ENCODE results near the gene MED16.

Gene MED16

DNA sequence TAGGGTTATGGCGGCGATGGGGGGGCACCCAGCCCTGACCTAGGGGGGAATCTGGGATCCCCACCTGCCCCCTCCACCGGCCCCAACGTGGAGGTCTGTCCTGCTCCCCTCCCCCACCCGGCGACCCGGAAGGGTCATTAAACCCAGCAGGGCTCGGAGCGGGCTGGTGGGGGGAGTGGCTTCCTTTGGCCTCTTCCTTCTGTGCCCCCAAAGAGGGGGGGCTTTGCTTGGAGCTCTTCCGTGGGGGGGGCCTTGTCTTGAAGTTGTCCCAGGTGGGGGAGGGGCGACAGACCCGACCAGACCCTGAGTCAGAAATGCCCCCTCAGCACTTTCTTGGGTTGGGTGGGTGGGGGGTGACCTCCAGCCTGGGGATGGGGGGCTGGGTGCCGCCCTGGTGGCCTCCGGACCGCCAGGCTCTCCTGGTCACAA, 34.4 kb upstream of the MED16 start:
- TF ChIP-seq, protein P1, sequence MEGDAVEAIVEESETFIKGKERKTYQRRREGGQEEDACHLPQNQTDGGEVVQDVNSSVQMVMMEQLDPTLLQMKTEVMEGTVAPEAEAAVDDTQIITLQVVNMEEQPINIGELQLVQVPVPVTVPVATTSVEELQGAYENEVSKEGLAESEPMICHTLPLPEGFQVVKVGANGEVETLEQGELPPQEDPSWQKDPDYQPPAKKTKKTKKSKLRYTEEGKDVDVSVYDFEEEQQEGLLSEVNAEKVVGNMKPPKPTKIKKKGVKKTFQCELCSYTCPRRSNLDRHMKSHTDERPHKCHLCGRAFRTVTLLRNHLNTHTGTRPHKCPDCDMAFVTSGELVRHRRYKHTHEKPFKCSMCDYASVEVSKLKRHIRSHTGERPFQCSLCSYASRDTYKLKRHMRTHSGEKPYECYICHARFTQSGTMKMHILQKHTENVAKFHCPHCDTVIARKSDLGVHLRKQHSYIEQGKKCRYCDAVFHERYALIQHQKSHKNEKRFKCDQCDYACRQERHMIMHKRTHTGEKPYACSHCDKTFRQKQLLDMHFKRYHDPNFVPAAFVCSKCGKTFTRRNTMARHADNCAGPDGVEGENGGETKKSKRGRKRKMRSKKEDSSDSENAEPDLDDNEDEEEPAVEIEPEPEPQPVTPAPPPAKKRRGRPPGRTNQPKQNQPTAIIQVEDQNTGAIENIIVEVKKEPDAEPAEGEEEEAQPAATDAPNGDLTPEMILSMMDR (IDR thresholded peaks at IDR 0.05) = no peak
- H3K4me3 ChIP-seq = peak overlapping the region; percentile 78
- DNase-seq (ENCODE audit: low spot score) = no peak
- peak overlapping the region; percentile 7 to 70 for H3K27ac ChIP-seq

DNA sequence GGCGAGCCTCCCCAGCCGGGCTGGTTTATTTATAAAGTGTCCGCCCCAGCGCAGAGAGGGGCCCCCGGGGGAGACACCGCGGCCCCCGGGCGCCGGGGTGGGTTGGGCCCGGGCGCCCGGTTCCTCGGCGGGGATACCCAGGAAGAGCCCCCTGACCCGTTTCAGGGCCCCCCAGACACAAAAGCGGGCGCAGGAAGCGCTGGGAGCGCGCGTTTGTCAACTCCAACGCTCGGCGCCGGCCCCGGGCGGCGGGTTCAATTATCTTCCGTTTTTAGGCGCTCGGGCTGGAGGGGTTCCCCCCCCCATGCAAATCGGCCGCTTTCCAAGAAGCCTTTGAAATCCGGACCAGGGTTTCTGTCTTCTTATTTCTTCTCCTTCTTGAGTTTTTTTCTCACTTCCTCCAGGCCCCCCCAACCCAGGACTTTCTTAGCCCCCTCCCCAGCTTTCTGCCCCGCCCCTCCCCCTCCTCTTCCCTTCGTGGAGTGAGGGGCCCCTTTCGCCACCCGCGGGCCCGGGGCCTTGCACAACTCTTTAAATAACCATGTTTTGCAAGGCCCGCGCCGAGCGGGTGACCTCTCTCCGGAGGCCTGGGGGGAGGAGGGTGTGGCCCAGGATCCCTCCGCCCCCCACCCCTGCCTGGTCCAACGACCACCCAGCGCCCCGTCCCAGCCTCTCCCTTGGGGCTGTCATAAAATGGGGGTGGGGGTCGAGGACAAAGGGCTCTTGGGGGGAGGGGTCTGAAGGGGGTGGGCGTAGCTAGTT, 33.8 kb upstream of the MED16 start:
- Histone ChIP-seq H3K27ac (peak overlapping the region; percentile 25 to 70), H3K4me3 (peak overlapping the region; percentile 78)
- TF ChIP-seq, protein P1 (IDR thresholded peaks at IDR 0.05) = no peak
- DNase-seq (ENCODE audit: low spot score) = no peak

DNA sequence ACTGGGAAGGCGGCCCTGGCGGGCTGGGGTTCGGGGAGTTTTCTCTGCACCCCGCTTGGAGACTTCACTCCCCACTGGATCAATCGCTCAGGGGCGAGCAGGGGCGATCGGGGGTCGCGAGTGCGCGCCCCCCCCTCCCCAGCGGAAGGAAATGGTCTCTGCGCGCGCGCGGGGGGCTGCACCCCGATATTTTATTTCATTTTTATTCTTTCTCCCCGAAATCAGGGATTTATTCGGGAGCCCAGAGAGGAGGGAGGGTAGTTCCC, 33.3 kb upstream of the MED16 start:
- TF ChIP-seq, protein P1 (IDR thresholded peaks at IDR 0.05) = no peak
- Histone ChIP-seq H3K27ac (peak overlapping the region; percentile 25 to 70), H3K4me3 (peak overlapping the region; percentile 78)
- DNase-seq (ENCODE audit: low spot score) = no peak

DNA sequence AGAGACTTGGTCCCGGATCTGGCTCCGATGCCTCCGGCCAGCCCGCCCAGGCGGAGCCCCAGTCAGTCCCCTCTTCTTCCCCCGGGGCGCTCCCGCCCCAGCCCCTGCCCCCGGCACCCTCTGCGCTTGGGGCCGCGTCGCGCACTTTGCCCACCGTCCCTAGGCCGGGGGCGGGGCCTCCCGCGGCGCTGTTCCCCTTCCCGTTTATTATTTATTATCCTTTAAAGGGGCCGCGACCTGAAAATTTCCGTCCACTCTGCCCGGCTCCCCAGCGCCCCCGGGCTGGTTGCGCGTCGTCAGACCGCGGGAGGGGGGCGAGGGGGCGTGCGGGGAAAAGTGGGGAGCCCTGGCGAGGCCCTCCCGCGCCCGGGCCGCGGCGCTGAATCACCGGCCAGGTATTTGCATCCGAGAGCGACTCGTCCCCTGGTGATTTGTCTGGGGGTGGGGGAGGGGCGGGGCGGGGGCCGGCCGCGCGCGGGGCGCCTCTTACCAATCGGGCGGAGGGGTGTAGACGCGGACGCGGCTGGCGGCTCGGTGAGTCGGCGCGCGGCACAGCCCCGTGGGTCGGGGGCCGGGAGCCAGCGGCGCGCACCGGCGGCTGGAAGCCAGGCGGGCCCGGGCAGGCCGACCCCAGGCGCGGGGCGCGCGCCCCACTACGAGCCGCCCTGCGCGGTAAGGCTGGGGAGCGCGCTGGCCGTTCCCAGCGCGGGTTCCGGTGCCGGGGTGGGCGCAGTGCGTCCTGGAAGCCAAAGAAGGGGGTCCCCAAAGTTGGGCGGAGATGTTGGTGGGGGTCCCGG, 32.7 kb upstream of the MED16 start, which contains the start of gene ARID3A:
TSS of gene ARID3A (plus strand) at position 510 of the 797 bp plus-strand sequence. CDS start 3,494 bp downstream, outside the sequence.
- H3K4me3 ChIP-seq = peak within 1 kb of the TSS; percentile 78
- DNase-seq (ENCODE audit: low spot score) = peak; percentile 90
- TF ChIP-seq, protein P1 (IDR thresholded peaks at IDR 0.05) = no peak
- H3K27ac ChIP-seq = peak within 1 kb of the TSS; percentile 57 to 70

DNA sequence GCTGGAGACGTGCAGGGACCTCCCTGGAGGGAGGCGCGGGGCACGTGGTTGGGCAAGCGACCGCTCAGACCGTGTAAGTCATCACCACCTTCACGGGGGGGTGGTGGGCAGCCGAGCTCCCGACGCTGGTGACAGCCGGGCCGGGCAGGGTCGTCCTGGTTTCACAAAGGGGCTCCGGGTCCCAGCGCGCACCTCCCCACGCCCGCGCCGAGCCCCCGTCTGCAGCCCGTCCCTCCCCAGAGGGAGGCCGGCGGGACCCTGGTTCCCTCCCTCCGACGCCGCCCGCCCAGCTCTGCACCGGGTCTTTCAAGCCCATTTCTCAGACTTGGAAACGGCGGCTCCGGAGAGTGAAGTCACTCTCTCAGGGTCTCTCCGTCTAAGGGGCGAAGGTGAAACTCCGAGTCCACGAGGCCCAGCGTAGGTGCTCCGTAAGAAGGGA, 32.1 kb upstream of the MED16 start:
- peak overlapping the region; percentile 57 to 70 for H3K27ac ChIP-seq
- H3K4me3 ChIP-seq = peak overlapping the region; percentile 78
- TF ChIP-seq, protein P1 (IDR thresholded peaks at IDR 0.05) = no peak
- DNase-seq (ENCODE audit: low spot score) = no peak

DNA sequence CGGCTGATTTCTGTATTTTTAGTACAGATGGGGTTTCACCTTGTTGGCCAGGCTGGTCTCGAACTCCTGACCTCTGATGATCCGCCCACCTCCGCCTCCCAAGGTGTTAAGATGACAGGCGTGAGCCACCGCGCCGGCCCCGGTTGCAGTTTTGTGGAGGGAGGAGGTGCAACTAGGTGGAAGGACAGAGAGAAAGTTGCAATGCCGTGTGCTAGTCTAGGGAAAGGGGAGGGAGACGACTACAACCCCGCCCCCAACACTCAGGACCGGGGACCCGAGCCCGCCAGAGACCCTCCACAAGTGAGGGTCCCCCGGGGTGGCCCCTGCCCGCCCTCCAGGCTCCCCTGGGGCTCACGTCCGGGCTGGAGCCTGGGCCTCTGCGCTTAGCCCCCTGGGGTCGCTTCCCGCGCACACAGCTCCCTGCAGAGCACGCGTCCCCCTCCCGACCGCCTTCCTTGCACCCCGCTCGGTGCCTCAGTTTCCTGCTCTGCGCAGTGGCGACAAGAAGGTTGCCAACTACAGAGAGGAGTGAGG, 31.6 kb upstream of the MED16 start:
- TF ChIP-seq, protein P1 (IDR thresholded peaks at IDR 0.05) = no peak
- H3K4me3 ChIP-seq = peak overlapping the region; percentile 78
- no peak for DNase-seq (ENCODE audit: low spot score)
- peak overlapping the region in 1 of 2 donors; percentile 57 for H3K27ac ChIP-seq
